Nephron (organoid): ENCODE measurements around the gene DAGLA.

ENCODE experiments used
- H3K27ac Mint-ChIP-seq, 3 experiments: 2 replicates each; pipeline ENCODE4 v1.8.0; 2020; ENCODE audit warnings: mixed read lengths in 3 of 3, mild to moderate bottlenecking in 2 of 3, moderate library complexity in 1 of 3
- H3K27me3 Mint-ChIP-seq: 2 replicates; pipeline ENCODE4 v1.8.0; 2021; ENCODE audit warnings: low read depth, mild to moderate bottlenecking, moderate library complexity, mixed read lengths
- H3K36me3 Mint-ChIP-seq: 2 replicates; pipeline ENCODE4 v1.8.0; 2020; ENCODE audit warnings: low read depth, mixed read lengths
- H3K4me1 Mint-ChIP-seq: 2 replicates; pipeline ENCODE4 v1.8.0; 2020; ENCODE audit warnings: mixed read lengths
- H3K4me3 Mint-ChIP-seq, 3 experiments: 2 replicates each; pipeline ENCODE4 v1.8.0; 2020; ENCODE audit warnings: mild to moderate bottlenecking in 3 of 3, mixed read lengths in 3 of 3, moderate library complexity in 2 of 3
- H3K9me3 Mint-ChIP-seq: 2 replicates; pipeline ENCODE4 v1.8.0; 2020; ENCODE audit warnings: mixed read lengths
- CTCF ChIP-seq, 3 experiments: fragments of 200-600 bp; sonication (generic); IDR thresholded peaks; one replicate each; pipeline ENCODE4 v1.5.0; 2021; ENCODE audit warnings: antibody characterized with exemption in 3 of 3; ENCODE audit not compliant: unreplicated experiment in 3 of 3

The DAGLA gene

GRCh38 chr11:61728066-61728939 lies 48.1 kb downstream of the DAGLA start:
- Mint-ChIP-seq H3K9me3 (no peaks in the 10 kb centered on the region), H3K36me3 (peaks cover 6% of the 10 kb centered on the region), H3K4me3 (no peak overlapping the region), H3K4me1 (peaks cover 12% of the 10 kb centered on the region), H3K27ac (no peak overlapping the region), H3K27me3 (no peaks in the 10 kb centered on the region)
- no peak for TF ChIP-seq CTCF (IDR thresholded peaks at IDR 0.05; ENCODE audit: unreplicated experiment in 3 of 3)

DNA sequence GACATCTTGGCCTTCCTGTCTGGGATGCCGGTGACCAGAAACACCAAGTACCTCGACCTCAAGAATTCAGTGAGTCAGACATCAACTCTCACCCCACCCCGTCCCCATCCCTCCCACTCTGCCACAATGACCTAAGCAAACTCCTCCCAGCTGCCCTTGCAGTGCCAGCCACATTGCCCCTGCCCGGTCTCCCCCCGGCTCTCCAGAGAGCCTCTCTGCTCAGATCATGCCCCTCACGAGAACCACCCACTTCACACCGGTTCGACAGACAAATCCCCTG lies 48.7 kb downstream of the DAGLA start:
- peaks cover 16% of the 10 kb centered on the region for H3K4me1 Mint-ChIP-seq
- H3K27ac Mint-ChIP-seq: no peak overlapping the region
- no peaks in the 10 kb centered on the region for H3K9me3 Mint-ChIP-seq
- no peaks in the 10 kb centered on the region for H3K27me3 Mint-ChIP-seq
- H3K36me3 Mint-ChIP-seq: peaks cover 9% of the 10 kb centered on the region
- TF ChIP-seq CTCF (IDR thresholded peaks at IDR 0.05; ENCODE audit: unreplicated experiment in 3 of 3): no peak
- no peak overlapping the region for H3K4me3 Mint-ChIP-seq

DNA sequence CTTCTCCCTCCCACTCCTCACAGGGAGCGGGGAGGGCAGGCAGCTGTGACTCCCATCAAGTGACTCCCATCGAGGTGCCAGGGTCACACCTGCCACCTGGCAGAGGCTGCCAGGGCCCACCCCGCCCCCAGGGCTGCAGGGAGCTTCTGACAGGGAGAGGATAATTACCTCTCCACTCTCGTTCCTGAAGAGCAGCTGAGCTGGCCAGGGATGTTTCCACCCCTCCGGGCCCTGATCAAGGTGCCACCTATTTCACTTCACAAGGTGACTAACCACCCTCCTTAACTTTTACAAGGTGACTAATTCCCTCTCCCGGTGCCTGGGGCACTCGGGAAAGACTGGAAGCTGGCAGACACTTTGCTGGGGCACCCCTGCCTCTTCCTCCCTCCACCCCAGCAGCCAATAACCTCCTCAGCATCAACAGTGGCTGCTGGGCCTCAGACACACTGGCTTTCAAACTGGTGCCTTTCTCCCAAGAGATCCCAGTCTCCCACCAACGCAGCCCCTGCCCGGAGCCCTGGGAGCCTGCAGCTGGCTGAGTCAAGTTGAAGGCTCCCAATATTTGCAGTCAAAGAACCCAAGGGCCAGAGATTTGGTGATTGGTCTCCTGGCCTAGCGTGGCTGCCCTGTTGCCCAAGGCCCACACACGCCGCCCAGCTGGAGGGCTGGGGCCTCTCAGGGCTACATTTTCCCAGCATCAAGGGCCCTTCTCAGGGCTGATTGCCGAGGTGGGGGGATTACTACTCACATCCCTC lies 50.2 kb downstream of the DAGLA start:
- Mint-ChIP-seq H3K36me3 (peaks cover 9% of the 10 kb centered on the region), H3K4me3 (no peak overlapping the region), H3K4me1 (peaks cover 16% of the 10 kb centered on the region), H3K27ac (no peak overlapping the region), H3K9me3 (no peaks in the 10 kb centered on the region), H3K27me3 (no peaks in the 10 kb centered on the region)
- TF ChIP-seq CTCF (IDR thresholded peaks at IDR 0.05; ENCODE audit: unreplicated experiment in 3 of 3): no peak

GRCh38 chr11:61731211-61731951 lies 51.2 kb downstream of the DAGLA start:
- TF ChIP-seq CTCF (IDR thresholded peaks at IDR 0.05; ENCODE audit: unreplicated experiment in 3 of 3): no peak
- H3K36me3 Mint-ChIP-seq: peaks cover 13% of the 10 kb centered on the region
- H3K27me3 Mint-ChIP-seq: no peaks in the 10 kb centered on the region
- no peak overlapping the region for H3K27ac Mint-ChIP-seq
- H3K4me1 Mint-ChIP-seq: peaks cover 12% of the 10 kb centered on the region
- H3K9me3 Mint-ChIP-seq: no peaks in the 10 kb centered on the region
- no peak overlapping the region for H3K4me3 Mint-ChIP-seq

- Mint-ChIP-seq H3K27me3 (no peaks in the 10 kb centered on the region), H3K9me3 (no peaks in the 10 kb centered on the region), H3K4me3 (no peak overlapping the region), H3K27ac (no peak overlapping the region), H3K36me3 (peaks cover 16% of the 10 kb centered on the region), H3K4me1 (peaks cover 12% of the 10 kb centered on the region)
- no peak for TF ChIP-seq CTCF (IDR thresholded peaks at IDR 0.05; ENCODE audit: unreplicated experiment in 3 of 3)
These were observed 51.9 kb downstream of the DAGLA start for GRCh38 chr11:61731952-61732675.
